Epithelial cell of esophagus (primary cell): ENCODE data around the gene LRRC17.
"Not testable (repeated sequence)": the region's sequence is repeated elsewhere in the genome, so short reads cannot be mapped to it uniquely, and the experiment has no call there.

ENCODE experiments used
- DNase-seq: peaks from one replicate; pipeline ENCODE4 v3.0.0; 2010; ENCODE audit warnings: low read depth
- H3K4me3 ChIP-seq: 2 replicates; pipeline ENCODE4 v1.5.1; 2011; ENCODE audit warnings: mild to moderate bottlenecking, low read length, control low read depth
- TF ChIP-seq, protein P1 (sequence below): IDR thresholded peaks from 2 replicates; pipeline ENCODE4 v1.5.1; 2011; ENCODE audit warnings: low read depth, mild to moderate bottlenecking, low read length, control low read depth, inconsistent platforms; ENCODE audit not compliant: insufficient read depth; ENCODE audit errors: missing control alignments

LRRC17 gene

GRCh38 chr7:102942181-102942866, 29.5 kb downstream of the LRRC17 start:
- TF ChIP-seq, protein P1, sequence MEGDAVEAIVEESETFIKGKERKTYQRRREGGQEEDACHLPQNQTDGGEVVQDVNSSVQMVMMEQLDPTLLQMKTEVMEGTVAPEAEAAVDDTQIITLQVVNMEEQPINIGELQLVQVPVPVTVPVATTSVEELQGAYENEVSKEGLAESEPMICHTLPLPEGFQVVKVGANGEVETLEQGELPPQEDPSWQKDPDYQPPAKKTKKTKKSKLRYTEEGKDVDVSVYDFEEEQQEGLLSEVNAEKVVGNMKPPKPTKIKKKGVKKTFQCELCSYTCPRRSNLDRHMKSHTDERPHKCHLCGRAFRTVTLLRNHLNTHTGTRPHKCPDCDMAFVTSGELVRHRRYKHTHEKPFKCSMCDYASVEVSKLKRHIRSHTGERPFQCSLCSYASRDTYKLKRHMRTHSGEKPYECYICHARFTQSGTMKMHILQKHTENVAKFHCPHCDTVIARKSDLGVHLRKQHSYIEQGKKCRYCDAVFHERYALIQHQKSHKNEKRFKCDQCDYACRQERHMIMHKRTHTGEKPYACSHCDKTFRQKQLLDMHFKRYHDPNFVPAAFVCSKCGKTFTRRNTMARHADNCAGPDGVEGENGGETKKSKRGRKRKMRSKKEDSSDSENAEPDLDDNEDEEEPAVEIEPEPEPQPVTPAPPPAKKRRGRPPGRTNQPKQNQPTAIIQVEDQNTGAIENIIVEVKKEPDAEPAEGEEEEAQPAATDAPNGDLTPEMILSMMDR, result no peak
- no peak for DNase-seq
- H3K4me3 ChIP-seq, result no peak overlapping the region

DNA sequence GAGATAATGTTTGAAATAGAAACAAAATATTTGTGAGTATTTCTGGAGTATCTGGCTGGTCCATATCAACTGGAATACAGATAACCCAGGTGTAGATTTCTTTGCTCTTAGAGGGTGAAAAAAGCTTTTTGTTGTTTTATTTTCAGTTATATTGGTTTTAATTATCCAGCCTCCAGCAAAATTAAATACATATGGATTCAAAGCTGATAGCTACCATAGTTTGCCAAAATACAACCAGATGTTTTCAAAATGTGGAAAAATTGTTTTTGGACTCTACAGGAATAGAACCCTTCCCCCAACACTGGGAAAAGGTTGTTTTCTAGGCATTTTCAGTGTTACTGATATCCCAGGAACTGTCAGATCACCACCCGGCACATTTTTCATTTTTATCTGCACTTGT, 30.1 kb downstream of the LRRC17 start:
- H3K4me3 ChIP-seq, result no peak overlapping the region
- TF ChIP-seq, protein P1, result no peak
- DNase-seq, result no peak

DNA sequence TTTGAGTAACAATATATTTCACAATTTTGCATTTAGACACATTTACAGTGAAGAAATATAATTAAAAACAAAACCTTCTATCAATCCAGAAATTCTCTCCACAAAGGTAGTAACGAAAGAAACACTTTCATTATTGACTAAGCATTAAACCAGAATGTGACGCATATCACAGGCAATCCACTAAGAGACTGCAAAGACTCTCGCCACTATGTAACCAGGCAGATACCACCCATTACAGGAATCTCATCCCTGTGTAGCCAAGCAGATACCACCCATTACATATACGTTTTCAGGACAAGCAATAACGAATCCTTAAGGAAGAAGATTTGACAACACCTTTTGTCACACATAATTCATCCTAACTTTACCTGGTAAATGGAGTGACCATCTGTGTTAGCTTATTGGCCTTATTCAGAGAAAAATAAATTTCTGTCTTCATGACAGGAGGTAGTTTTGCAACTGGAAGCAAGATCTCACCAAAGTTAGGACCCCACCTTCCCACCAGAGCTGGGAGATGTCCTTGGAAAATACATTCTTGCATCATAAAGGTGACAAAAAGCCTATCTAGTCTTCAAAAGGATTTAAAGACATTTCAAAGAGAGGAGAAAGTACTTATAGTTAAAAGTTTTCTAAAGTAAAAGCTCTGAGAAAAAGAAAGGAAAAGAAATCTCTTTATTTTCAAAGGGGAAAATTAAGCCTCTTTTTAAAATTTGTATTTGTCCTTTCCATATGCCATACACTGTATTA, 30.8 kb downstream of the LRRC17 start:
- no peak for DNase-seq
- TF ChIP-seq, protein P1, result no peak
- H3K4me3 ChIP-seq, result no peak overlapping the region

DNA sequence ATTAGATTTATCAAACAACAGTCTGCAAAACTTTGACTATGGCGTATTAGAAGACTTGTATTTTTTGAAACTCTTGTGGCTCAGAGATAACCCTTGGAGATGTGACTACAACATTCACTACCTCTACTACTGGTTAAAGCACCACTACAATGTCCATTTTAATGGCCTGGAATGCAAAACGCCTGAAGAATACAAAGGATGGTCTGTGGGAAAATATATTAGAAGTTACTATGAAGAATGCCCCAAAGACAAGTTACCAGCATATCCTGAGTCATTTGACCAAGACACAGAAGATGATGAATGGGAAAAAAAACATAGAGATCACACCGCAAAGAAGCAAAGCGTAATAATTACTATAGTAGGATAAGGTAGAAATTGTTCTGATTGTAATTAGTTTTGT, 31.4 kb downstream of the LRRC17 start:
- TF ChIP-seq, protein P1, result no peak
- no peak for DNase-seq
- H3K4me3 ChIP-seq, result no peak overlapping the region

DNA sequence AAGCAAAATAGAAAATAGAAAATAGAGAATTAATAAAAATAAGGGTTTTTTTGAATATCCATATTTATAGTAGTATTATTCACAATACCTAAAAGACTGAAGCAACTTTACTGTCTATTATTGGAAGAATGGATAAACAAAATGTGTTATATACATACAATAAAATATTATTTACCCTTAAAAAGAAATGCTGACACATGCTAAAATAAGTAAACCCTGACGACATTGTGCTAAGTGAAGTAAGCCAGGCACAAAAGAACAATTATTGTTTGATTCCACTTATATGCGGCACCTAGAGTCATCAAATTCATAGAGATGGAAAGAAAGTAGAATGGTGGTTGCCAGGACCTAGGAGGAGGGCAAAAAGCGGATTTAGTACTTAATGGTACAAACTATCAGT, 39.0 kb downstream of the LRRC17 start:
- no peak overlapping the region for H3K4me3 ChIP-seq
- no peak for DNase-seq
- TF ChIP-seq, protein P1, result no peak

- no peak for DNase-seq
- TF ChIP-seq, protein P1, result no peak
- H3K4me3 ChIP-seq, result no peak overlapping the region
Measured at GRCh38 chr7:102953406-102953805, 40.6 kb downstream of the LRRC17 start.

- not testable (repeated sequence) for DNase-seq, H3K4me3 ChIP-seq
Measured at GRCh38 chr7:102954359-102954758, 41.6 kb downstream of the LRRC17 start.

DNA sequence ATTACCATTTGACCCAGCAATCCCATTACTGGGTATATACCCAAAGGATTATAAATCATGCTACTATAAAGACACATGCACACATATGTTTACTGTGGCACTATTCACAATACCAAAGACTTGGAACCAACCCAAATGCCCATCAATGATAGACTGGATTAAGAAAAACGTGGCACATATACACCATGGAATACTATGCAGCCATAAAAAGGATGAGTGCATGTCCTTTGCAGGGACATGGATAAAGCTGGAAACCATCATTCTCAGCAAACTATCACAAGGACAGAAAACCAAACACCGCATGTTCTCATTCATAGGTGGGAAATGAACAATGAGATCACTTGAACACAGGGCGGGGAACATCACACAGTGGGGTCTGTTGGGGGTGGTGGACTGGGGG, 45.2 kb downstream of the LRRC17 start:
- not testable (repeated sequence) for DNase-seq, H3K4me3 ChIP-seq

GRCh38 chr7:102961993-102962392, 49.2 kb downstream of the LRRC17 start:
- not testable (repeated sequence) for DNase-seq, H3K4me3 ChIP-seq
